ENCODE measurements around the gene GABRP.

The GABRP gene

GRCh38 chr5:170861917-170862766 lies 78.6 kb downstream of the GABRP start, which contains the start of gene RANBP17:
Gene RANBP17, plus strand, starts transcription at chr5:170862018.
- no peak for DNase-seq (ENCODE audit: low read depth)

- DNase-seq (ENCODE audit: low read depth): no peak
These were observed 80.1 kb downstream of the GABRP start for GRCh38 chr5:170863646-170864045.
